ENCODE results near the gene EVX1.

Gene EVX1

DNA sequence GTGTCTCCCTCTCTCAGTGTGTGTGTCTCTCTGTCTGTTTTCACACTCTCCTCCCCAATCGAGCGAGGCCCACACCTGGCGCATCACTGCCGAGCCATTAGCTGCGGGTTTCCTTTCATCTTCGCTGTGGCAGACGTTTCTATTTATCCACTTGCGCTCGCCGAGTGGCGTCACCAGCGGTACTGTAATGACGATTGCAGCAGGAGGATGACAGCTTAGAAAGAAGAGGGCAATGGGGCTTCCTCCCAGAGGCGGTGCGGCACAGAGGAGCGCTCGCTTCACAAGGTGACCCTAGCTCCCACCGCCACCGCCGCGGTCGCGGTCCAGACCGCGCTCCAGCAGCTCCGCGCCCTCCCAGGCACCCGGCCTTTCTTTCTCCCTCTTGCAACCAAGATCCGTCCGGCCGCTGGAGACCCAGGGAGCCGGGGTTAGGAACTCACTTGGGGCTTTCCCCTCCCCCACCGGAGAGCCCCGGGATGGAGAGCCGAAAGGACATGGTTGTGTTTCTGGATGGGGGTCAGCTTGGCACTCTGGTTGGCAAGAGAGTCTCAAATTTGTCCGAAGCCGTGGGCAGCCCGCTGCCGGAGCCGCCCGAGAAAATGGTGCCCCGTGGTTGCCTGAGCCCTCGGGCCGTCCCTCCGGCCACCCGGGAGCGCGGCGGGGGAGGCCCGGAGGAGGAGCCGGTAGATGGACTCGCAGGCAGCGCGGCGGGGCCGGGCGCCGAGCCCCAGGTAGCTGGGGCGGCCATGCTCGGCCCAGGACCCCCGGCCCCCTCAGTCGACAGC is at the start of gene EVX1:
Gene EVX1 (plus strand): TSS at position 248 of the 785 bp plus-strand sequence. CDS start 229 bp downstream, at position 477.
- DNase-seq (ENCODE audit: low read depth, low spot score): no peak

DNA sequence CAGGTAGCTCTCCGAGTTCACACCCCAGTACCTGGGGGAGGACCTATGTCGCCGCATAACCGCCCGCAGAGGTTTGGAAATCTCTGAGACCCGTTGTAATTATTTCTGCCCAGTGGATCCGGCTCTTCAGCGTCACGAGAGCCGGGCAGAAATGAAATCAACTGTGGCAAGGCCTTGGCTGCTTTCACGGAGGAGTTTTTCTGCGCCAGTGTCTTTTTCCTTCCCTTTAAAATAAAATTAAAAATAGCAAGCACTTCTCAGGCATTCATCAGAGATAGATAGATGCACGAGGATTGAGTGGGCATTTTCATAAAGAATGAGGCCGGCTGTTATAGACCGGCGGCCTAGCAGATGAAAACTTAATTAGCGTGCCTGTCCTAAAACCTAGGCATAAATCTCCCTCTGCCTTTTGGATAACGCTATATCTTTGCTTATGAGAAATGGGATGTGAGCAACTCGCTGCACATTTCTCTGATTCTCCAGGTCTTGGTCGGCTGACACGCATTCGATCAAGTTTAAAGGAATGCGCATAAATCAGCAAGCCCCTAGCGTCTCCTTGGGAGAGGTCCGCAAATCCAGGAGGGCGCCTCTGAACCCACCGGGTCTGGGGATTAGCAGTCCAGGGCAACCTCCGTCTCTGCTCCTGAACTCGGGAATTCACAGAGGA is 49.1 kb upstream of the EVX1 start:
- no peak for DNase-seq (ENCODE audit: low read depth, low spot score)

DNA sequence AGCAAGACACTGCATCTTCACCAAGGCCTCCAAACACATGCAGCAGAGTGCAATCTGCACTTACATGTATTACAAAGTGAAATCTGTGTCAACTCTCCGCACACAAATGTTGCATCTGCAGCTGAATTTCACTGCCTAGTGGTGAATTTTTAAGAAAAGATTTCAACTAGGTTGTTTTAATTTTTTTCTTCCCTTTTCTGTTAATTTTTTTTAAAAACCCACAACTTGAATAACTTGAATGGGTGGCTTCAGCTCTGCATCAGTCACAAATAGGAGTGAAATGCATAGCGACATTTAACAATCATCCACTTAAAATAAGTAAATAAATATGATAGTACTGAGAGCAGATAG is 48.6 kb upstream of the EVX1 start:
- no peak for DNase-seq (ENCODE audit: low read depth, low spot score)

DNA sequence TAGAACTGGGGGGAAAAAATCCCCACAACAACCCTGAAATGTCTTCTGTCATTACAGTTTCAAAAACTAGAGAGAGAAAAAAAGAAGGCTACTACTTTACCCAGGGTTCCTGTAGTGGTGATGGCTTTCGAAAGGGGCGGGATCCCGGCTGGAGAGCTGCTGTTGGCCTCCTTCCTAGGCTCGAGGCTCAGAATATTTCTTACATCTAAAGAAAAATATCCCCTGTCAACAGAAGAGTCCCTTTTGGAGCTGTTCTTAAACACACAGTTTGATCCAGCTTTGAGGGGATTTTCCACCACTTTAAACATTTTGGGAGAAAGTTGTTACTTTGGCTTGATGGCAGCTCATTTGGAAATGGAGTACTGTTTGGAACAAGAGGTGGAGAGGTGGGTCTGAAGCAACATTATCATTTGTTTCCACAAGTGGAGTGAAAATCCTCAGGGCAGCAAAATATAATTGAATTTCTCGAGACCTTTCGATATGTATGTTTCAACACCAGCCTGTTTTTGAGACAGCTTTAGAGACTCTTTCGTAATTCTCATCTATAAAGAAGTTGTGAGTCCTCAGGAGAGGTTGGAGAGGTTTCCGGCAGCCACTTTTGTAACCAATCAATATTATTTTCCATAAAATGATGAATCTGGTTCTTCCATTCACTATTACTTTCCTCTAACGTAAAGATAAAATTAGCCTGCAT is 47.8 kb upstream of the EVX1 start:
- DNase-seq (ENCODE audit: low read depth, low spot score): no peak

DNA sequence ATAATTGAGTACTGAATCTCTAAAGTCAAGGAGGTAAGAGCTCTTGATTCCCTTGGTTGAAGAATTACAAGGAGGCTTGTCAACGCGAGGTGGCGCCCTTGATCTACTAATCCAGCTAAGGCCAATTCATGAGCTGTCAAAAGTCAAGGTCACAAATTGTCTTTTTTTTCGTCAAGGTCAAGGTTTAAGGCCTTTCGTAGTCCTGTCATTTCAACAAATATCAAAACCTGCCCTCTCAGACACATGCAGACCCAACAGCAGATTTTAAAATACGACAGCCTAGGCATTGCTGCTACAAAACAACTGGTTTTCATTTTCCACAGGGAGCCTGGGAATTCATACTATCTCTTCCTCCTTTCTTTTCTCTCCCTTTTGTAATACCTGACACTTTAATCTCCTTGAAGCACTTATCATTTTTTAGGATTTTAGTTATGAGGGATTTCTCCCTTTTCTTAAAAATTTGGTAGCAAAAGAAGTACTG is 46.3 kb upstream of the EVX1 start:
- DNase-seq (ENCODE audit: low read depth, low spot score): no peak

DNA sequence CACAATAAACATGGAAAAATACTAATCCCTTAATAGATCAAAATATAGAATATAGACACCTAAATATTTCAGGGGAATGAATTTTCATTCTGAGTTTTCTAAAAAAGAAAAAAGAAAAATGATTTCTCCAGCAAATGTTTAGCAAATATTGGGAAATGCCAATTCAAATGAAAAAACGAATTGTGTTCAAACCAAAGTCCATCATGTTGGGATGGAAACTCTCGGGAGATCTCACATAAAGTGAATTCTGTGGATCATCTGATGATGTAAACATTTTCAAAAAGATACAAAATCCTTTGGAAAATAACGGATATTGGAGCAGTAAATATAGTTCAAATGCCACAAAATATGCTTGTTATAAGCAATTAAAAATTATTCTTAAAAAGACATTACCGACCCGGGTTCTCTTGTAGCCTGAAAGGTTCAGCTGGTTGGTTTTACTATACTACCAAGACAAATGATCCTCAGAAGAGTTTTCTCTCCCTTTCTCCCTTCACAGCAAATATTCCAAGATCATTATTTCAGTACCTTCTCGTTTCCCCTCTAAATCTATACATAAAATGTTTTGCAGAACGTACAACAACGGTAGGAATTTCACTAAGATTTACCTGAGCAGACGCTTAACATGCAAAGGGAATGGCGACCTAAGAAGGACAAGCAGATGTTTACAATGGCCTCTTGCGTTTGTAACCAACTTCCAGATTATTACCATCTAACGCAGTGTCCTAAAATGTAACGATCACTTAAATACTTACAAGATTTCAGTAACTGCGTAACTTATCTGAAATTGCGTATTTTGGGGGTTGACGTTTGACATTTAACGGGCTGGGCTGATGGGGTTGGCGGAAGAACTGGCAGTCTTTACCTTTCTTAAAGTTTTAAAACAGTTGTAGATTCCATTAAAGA is 45.2 kb upstream of the EVX1 start:
- DNase-seq (ENCODE audit: low read depth, low spot score): no peak

DNA sequence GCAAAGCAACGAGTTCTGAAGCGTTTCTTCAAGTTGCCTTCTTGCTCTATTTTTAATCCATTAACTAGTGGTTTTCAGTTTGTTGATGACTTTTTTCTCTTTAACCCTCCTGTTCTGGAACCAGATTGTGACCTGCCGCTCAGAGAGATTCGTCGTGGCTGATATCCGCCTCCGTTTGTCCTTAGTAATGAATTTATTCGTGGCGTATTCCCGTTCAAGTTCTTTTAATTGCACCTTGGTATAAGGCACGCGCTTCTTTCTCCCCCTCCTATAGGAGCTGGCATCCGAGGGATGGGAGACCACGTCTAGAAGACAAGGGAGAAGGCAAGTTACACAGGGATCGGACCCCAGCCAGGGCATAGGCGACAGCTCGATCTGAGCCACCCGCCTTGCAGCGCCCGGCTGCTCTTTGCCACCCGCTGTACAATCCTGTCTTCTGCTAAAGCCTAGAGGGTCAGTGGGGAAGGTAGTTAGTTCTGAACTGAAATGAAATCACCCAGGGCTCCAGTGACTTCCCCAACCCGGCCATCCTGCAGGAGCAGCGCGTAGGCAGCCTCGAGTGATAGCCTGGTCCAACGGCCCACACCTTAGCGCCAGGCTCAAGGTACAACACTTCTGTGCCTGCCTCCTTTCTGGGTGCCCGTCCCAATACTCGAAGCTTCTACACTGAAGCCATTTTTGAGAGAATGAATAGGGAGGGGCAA is 44.3 kb upstream of the EVX1 start:
- DNase-seq (ENCODE audit: low read depth, low spot score): no peak

DNA sequence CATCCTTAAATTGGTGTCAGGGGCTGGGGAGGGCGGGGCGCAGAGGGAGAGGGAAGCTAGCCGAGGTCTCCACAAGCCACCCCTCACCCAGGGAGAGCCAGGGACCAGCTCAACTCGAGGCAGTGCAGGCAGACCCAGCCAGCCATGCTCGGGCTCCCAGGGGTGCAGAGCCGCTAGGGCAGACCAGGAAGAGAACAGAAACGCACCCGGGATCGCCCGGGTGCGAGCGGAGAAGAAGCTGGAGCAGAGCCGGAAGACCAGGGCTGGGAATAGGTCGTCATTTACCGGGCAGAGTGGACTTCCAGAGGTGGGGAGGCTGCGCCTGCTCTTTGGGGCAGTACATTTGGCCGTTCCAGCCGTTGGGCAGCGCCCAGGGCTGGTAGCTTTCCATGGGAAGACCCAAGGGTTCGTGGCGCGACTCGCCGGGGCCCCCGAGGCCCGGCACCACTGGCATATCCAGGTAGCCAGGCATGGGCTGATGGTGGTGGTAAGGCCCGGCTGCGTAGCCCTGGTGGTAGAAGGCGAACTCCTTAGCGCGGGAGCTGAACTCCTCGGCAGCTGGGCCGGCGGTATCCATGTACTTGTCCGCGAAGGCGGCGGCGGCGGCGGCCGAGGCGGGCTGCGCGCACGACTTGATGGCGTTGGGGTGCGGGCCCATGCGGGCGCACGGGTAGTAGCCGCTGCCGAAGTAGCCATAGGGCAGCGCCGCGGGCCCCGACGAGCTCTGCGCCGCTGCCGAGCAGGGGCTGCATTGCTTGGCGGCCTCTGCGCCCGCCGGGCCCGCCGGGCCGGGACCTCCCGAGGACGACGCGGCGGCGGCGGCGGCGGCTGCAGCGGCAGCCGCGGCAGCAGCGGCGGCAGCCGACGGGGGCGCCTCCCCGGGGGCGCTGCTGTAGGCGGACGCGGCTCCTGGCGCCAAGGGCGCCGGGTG is 43.5 kb upstream of the EVX1 start:
- no peak for DNase-seq (ENCODE audit: low read depth, low spot score)

DNA sequence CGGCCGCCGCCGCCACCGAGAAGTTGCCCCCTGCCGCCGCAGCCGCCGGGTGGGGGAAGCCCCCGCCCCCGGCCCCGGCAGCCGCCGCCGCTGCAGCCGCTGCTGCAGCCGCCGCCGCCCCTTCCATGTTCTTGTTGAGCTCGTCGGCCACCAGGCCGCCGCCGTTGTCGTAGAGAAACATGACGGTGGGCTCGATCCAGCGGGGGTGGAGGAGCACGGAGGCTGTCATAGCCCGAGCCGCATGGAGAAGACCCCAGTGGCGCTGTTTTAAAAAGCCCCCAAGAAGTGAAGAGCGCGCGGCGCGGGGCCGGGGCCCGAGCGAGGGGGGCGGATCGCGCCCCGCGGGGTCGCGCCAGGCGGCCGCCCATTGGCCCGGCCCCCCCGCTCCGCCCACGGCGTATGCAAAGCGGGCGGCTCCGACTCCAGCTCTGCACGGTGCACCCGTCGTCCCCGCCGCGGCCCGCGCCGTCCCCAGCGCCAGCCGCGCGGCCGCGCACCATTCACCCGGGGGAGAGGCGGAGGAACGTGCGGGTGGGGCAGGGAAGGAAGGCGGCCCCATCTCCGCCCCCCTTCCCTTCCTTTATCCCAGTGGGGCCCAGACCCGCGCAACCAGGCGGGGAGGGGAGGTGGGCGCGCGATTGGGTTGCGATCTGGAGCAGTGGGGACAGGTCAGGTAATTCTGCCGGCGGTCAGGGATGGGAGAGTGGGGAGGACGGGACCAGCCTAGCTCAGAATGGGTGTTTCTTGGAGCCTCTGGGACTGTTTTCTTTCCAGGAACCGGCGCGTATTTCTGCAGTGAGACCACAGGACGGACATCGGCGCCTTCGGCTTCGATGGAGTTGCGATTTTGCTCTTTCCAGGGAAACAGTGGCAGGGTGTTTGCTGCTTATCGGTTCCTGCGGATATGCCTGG is 42.5 kb upstream of the EVX1 start, which contains the start of gene HOXA13:
Gene HOXA13 (minus strand): TSS at position 243 of the 912 bp plus-strand sequence. CDS start 14 bp downstream, at position 229.
- no peak for DNase-seq (ENCODE audit: low read depth, low spot score)

DNA sequence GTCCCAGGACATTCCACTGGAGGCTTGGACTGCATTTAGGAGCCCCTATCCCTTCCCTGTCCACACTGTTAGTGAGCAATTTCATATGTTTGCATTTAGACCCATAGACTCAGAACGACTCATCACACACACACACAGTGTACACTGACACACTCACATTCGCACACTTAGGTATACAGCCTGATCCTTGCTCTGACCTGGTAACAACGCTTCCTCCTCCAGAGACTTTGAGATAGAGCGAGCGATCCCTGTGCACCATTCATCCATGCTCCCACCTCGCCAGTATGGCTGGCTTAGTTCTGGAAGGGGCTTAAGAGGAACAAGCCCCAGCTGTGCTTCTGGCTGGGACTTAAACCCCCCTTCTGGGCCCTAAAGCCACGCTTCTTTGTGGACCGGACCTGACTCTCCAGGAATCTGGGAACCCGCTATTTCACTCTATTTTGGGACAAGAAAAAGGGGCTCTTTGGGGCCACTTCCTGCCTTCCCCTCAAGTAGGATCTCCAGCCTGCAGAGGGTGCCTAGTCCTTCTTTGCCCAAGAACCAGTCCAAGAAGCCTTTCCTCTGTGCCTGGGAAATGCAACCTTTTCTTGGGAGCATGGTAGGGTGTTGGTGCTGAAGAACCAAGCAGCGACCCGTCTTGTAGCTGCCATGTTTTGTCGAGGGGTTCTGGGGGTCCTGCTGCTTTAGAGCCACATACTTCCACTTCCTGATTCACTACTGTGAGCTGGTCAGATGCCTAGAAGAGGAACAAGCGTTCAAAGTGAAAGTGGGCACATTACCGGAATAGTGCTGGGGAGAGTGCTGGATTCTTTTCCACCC is 41.6 kb upstream of the EVX1 start:
- no peak for DNase-seq (ENCODE audit: low read depth, low spot score)

DNA sequence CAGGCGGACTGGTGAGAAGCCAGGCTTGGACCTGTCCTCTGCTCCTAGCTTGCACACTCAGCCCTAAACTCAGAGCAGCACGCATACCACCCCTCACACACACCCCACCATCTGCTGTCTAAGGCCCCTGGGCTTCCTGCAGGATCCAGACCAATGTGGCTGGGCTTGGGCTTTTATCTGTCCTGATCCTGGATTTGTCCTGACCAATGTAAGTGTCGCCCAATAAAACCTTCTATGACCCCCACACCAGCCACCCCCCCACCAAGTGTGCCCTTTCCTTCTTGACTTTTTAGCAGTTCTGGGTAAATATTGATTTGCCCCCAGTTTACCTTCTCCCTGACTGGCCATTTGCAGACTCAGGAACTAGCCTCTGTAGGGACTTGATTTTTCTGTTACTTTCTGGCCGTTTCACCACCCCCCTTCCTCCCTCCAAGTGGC is 41.0 kb upstream of the EVX1 start:
- DNase-seq (ENCODE audit: low read depth, low spot score): no peak

DNA sequence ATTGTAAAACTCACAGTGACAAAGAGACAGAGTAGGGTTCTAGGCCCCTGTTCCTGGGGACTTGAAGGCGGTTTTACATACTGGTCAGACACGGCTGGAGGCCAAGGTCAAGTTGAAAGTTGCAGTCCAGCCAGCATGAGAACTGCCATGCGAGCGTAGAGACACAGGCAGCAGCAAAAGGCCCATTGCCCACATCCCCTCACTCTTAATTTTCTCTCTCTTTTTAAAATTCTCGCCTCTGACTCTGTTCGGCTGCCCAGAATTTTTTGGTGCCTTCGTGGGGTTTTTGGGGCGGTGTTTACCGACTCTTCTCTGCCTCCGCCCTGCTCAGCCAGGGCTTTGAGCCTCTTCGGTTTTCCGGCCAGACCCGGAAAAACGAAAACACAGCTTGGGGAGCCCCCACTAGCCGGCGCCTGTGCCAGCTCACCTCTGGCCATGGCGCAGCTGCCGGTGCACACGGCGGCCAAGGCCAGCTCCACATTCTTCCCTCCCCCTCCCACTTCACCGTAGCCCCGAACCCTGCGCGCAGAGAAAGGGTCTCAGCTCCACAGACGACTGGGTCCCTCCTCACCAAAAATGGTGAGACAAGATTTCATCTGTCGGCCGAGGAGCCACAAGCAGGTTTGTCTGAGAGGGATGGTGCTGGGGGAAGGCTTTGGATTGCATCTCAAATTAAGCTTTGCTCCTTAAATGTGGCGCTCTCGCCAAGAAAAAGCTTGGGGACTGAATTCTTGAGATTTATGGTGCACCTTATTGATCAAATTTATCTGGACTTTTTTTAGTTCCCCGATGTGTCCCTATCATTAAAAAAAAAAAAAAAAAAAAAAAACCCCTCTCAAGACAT is 40.4 kb upstream of the EVX1 start:
- DNase-seq (ENCODE audit: low read depth, low spot score): no peak

DNA sequence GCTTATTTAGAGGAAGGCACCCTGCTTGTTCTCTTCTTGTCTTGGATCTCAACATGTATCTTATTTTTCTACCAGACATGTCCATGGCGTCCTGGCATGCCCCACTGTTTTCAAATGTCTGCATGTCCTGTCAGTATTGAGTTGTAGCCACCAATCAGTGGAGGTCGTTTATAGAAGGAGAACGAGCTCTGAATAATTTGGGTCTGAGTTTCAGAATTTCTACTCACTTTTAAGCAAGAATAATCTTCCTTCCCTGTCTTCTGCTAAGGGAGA is 39.8 kb upstream of the EVX1 start:
- DNase-seq (ENCODE audit: low read depth, low spot score): no peak

DNA sequence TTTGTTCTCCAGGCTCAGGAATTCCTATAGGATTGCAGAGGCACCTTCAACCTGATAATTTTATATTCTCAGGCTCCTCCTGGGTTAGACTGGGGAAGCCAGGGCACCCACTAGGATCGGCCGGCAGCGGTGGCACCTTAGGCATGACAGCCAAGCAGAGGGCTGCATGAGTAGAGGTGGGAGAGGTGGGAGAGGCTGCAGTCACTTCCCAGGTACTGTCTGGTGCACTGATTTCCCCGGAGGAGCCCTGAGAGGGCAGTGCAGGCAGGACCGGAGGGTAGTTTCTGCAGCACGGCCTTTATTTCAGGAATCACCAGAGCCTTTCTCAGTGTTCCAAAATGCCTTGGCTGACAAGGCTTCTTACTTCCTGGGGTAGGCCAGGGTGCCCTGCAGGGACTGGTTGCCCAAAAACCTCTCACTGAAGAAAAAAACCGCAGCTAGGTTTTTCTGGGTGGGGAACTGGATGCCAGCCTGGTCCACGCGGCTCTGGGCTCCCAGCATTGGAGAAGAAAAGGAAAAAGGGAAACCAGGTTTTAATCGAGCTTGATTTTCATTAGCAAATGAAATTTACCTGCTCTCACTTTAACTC is 39.1 kb upstream of the EVX1 start:
- no peak for DNase-seq (ENCODE audit: low read depth, low spot score)

DNA sequence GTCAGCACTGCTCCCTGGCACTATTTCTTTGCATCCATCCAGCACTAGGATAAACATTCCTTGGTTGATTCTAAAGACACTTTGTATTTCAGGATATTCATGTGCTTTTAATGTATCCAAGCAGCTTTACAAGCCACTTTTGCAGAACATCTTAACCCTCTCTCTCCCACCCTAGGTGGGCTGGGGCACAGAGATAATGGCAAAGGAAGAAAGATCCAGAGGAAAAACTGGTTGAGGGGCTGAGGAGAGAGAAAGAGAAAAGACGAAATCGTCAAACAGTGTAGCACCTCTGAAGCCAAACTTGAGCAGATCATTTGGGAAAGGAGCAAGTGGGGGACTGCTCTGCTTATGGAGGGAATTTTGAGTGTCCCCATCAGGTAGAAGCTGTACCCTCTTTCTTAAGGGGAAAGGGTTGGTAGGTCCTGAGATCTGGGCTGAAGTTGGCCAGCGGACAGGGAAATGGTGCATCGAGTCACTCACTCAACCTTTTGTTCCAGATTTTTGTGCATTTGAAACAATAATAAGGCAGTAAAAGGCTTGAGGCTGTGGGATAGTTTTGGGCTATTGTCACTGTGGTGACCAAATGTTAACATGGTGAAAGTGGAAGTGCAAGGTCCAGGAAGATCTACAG is 38.5 kb upstream of the EVX1 start:
- no peak for DNase-seq (ENCODE audit: low read depth, low spot score)

DNA sequence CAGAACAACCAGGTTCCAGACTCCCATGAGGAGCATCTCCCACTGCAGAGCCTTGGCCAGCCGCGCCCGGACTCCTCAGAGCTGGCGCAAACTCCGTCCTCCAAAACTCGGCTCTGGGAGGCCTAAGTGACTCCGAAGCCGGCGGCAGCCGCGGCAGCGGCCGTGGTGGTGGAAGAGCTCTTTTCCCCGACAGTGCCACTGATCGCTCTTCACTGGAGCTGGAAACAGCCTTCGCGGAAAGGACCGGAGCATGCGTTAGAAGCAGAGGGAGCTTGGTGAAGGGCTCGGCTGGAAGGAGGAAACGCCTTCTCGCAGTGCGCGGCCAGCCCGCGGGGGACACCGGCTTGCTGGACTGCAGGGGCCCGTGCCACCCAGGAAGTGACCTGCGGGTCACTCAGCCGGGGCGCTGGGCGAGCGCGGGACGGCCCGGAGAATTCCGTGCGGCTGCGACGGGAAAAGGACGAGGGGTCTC is 37.7 kb upstream of the EVX1 start:
- DNase-seq (ENCODE audit: low read depth, low spot score): no peak
